ENCODE results near the gene CACNA1C. TPM values are rescaled to one million over a fixed set of nuclear protein-coding genes. Genes with fewer than 3 reads are reported as not detected.
A peak's percentile ranks its signal among the peaks of the same experiment; 100 is the strongest.

CACNA1C gene
- total RNA-seq, 2 donors from 2014 or later = 0.06 TPM; not detected in 1

DNA sequence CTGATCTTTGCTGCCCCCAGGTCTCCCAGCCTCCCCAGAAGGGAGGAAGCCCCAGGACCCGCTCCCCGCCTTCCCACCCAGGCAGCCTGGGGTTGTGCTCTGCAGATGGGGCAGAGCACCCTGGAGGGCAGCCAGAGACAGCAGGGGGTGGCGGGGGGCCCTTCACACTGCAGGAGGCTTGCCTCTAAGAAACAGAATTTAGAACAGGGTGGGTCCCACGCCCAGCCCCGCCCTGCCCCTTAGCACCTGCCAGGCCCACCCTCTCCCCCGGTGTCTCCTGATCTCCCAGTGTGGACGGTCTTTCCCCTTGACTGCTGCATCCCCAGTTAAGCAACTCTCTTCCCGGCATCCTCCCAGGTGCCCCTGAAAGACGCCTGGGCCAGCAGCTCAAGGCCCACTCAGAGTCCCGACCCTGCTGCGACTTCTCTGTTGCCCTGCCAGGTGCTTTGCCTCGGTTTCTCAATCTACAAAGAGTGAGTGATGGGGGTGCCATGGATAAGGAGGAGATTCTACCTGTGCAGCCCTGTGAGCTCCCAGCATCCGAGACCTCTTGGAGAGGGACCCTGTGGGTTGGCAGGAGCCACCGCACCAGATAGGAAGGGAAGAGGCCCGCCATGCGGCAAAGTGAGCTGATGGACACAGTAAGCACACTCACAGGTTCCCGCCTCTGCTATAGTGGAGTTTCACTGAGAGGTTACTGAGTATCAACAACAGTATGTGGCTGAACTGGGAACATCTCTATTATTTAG, 414.8 kb downstream of the CACNA1C start:
- Mint-ChIP-seq H3K27me3 (peaks cover 7 to 31% of the 10 kb centered on the region in 2 donors), H3K9me3 (no peaks in the 10 kb centered on the region), H3K27ac (no peak overlapping the region), H3K36me3 (no peaks in the 10 kb centered on the region), H3K4me3 (no peak overlapping the region), H3K4me1 (ENCODE audit: low read depth in 2 of 2) (no peaks in the 10 kb centered on the region)
- DNase-seq (ENCODE audit: low spot score) (no peak), ATAC-seq (peak; percentile 26 to 32)

GRCh38 chr12:2475984-2476383, 423.2 kb downstream of the CACNA1C start:
- no peak for DNase-seq (ENCODE audit: low spot score)
- Mint-ChIP-seq H3K4me1 (ENCODE audit: low read depth in 2 of 2) (no peaks in the 10 kb centered on the region), H3K36me3 (no peaks in the 10 kb centered on the region), H3K27me3 (peaks cover 11 to 21% of the 10 kb centered on the region in 2 donors), H3K27ac (no peak overlapping the region), H3K4me3 (no peak overlapping the region), H3K9me3 (no peaks in the 10 kb centered on the region)
- no peak for ATAC-seq

DNA sequence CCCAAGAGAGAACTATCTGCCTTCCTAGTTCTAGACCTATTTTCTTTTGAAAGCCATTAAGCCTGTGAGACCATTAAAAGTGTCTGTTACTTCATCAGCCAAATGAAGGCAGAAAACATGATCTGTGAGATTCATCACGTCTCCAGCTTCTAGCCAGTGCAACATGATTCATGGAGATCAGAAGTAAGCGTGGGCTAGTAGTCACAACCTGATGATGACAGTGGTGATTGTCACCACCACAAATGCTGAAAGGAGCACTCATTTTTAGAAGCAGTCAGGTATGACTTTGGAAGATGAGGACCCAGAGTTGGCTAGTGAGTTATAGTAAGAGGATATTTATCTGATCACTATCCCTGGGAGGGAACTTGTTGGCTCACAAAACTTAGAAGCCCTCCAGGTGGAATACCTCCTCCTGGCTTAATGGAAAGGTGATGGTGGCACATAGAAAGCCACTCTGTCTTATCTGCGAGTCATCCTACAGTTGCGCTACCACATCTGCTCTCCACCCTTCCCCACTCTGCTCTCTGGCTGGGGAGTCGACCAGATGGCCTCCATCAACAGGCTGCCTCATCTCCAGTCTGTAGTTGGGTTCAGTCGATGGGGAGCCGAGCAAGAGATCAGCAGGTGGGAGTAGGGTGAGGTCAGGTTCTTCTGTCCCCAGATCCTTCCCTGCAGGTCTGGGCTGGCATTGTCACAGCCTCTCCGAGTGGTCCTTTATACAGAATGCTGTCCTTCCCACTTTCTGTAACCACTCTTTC, 424.4 kb downstream of the CACNA1C start:
- ATAC-seq = peak; percentile 17 to 26
- Mint-ChIP-seq H3K4me1 (ENCODE audit: low read depth in 2 of 2) (no peaks in the 10 kb centered on the region), H3K9me3 (no peaks in the 10 kb centered on the region), H3K4me3 (no peak overlapping the region), H3K36me3 (no peaks in the 10 kb centered on the region), H3K27ac (no peak overlapping the region), H3K27me3 (peaks cover 12 to 14% of the 10 kb centered on the region in 2 donors)
- DNase-seq (ENCODE audit: low spot score) = no peak

DNA sequence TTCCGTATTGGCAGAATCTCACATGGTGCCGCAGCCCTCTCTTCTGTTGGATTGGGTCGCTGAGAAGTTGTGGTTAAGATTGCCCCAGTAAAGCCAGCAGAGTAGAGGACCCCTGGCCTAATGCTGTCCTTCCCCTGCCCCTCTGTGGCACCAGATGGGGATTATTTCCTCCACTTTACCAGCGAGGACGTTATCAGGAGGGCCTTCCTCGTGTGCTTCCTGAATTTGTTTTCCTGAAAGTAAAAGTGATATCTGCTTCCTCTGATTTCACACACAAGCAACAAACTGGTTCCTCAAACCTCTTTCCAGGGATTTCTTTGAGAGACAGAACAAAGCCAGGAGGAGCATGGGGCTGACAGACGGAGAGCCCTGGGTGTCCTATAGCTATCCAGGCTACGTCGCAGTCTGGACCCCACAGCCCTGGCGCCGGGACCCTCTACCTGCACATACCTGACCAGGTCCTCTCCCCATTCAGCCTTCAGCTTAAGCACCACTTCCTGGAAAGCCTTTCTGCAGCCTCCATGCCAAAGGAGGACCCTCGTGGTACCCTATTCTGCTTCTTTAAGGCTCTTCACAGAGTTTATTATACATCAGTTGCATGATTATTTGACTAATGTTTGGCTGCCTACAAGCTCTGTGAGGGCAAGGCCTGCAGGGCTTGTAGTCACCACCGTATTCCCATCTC, 427.2 kb downstream of the CACNA1C start:
- peaks cover 11 to 17% of the 10 kb centered on the region in 2 donors for H3K27me3 Mint-ChIP-seq

GRCh38 chr12:2481346-2481745, 428.6 kb downstream of the CACNA1C start:
- Mint-ChIP-seq H3K36me3 (no peaks in the 10 kb centered on the region), H3K4me1 (ENCODE audit: low read depth in 2 of 2) (no peaks in the 10 kb centered on the region), H3K9me3 (no peaks in the 10 kb centered on the region), H3K4me3 (no peak overlapping the region), H3K27ac (no peak overlapping the region), H3K27me3 (peaks cover 0 to 14% of the 10 kb centered on the region in 2 donors)
- DNase-seq (ENCODE audit: low spot score) (no peak), ATAC-seq (no peak)

More for the DNA sequence above, 427.2 kb downstream of the CACNA1C start:
- H3K9me3 Mint-ChIP-seq = no peaks in the 10 kb centered on the region
- H3K4me3 Mint-ChIP-seq = no peak overlapping the region
- no peaks in the 10 kb centered on the region for H3K36me3 Mint-ChIP-seq
- ATAC-seq (no peak), DNase-seq (ENCODE audit: low spot score) (no peak)
- no peak overlapping the region for H3K27ac Mint-ChIP-seq
- no peaks in the 10 kb centered on the region for H3K4me1 Mint-ChIP-seq (ENCODE audit: low read depth in 2 of 2)

DNA sequence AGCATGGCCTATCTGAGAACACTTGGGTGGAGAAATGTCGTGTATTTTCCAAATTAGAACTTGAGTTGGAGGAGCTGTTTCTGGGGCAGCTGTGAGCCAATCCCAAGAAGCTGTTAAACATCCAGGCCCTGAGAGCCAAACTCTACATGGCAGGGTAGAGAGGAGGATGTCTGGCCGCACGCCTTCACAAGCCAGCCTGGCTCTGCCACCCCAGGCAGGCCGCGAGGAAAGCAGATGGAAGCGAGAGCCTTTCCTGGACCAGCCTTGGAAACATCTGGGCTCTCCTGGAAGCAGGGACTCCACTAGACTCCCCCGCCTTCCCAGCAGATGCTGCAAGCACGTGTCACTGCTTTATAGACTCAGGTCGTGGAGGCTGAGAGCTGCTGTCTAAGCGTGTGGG, 429.2 kb downstream of the CACNA1C start:
- no peak overlapping the region for H3K4me3 Mint-ChIP-seq
- no peaks in the 10 kb centered on the region for H3K36me3 Mint-ChIP-seq
- H3K4me1 Mint-ChIP-seq (ENCODE audit: low read depth in 2 of 2) = no peaks in the 10 kb centered on the region
- no peak for ATAC-seq
- H3K27ac Mint-ChIP-seq = no peak overlapping the region
- no peak for DNase-seq (ENCODE audit: low spot score)
- H3K27me3 Mint-ChIP-seq = peaks cover 5 to 16% of the 10 kb centered on the region in 2 donors
- H3K9me3 Mint-ChIP-seq = no peaks in the 10 kb centered on the region

- H3K9me3 Mint-ChIP-seq = no peaks in the 10 kb centered on the region
- H3K36me3 Mint-ChIP-seq = no peaks in the 10 kb centered on the region
- H3K4me1 Mint-ChIP-seq (ENCODE audit: low read depth in 2 of 2) = no peaks in the 10 kb centered on the region
- peaks cover 6 to 15% of the 10 kb centered on the region in 2 donors for H3K27me3 Mint-ChIP-seq
- DNase-seq (ENCODE audit: low spot score) = no peak
- ATAC-seq = no peak
- no peak overlapping the region for H3K27ac Mint-ChIP-seq
- no peak overlapping the region for H3K4me3 Mint-ChIP-seq
Measured at GRCh38 chr12:2482938-2483660, 430.3 kb downstream of the CACNA1C start.

DNA sequence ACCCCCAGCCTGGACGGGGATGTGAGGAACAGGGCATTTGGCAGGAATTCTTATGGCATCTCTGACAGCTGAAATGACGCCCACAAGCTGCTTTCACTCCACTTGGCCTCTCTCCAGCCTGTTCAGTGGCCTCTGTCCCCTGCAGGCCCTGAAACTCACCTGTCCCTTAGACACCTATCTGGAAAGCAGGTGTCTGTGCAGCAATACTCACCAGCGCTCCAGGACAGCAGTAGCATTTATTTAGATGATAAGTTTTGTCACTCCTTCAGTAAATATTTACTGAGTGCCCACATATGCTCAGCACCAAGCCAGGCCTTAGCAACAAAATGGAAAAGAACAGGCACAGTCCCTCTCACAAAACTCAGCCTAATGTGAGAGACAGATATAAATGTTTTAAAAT, 430.9 kb downstream of the CACNA1C start:
- ATAC-seq (no peak), DNase-seq (ENCODE audit: low spot score) (no peak)
- no peaks in the 10 kb centered on the region for H3K9me3 Mint-ChIP-seq
- H3K4me3 Mint-ChIP-seq = no peak overlapping the region
- peaks cover 6 to 15% of the 10 kb centered on the region in 2 donors for H3K27me3 Mint-ChIP-seq
- H3K4me1 Mint-ChIP-seq (ENCODE audit: low read depth in 2 of 2) = no peaks in the 10 kb centered on the region
- H3K27ac Mint-ChIP-seq = no peak overlapping the region
- no peaks in the 10 kb centered on the region for H3K36me3 Mint-ChIP-seq

DNA sequence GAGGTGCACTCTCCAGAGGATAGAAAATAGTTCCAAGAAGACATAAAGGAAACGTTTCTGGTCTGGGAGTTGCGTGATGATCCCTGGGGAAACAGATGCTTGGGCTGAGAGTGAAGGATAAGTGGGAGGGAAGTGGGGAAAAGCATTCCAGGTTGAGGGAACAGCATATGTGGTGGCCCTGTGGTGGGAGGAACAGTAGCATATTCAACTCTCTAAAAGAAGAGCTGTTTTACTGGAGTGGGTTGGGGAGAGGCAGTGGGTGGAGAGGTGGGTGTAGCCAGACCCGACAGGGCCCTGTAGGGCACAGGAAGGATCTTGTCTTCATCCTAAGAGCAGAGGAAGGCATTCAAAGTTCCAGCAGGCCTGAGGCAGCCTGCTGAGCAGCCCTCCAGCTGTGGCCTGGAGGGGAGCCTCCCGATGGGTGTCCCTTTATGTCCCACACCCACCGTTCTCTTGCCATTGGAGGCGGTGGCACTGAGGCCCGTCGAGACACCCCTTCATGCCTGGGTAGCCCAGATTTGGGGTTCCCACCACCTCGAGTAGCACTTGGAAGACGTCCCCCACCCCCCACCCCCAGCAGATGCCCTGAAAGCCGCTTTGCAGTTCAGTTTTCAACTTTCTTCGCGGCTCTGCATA, 431.5 kb downstream of the CACNA1C start:
- Mint-ChIP-seq H3K4me3 (no peak overlapping the region), H3K27ac (no peak overlapping the region)
- ATAC-seq = no peak

GRCh38 chr12:2485681-2486080, 432.9 kb downstream of the CACNA1C start:
- Mint-ChIP-seq H3K4me3 (no peak overlapping the region), H3K9me3 (no peaks in the 10 kb centered on the region), H3K36me3 (no peaks in the 10 kb centered on the region), H3K27me3 (peaks cover 6 to 15% of the 10 kb centered on the region in 2 donors), H3K4me1 (ENCODE audit: low read depth in 2 of 2) (no peaks in the 10 kb centered on the region), H3K27ac (no peak overlapping the region)
- DNase-seq (ENCODE audit: low spot score) (no peak), ATAC-seq (no peak)

More for the DNA sequence above, 431.5 kb downstream of the CACNA1C start:
- no peaks in the 10 kb centered on the region for H3K36me3 Mint-ChIP-seq
- peaks cover 6 to 15% of the 10 kb centered on the region in 2 donors for H3K27me3 Mint-ChIP-seq
- no peaks in the 10 kb centered on the region for H3K4me1 Mint-ChIP-seq (ENCODE audit: low read depth in 2 of 2)
- no peaks in the 10 kb centered on the region for H3K9me3 Mint-ChIP-seq
- no peak for DNase-seq (ENCODE audit: low spot score)

DNA sequence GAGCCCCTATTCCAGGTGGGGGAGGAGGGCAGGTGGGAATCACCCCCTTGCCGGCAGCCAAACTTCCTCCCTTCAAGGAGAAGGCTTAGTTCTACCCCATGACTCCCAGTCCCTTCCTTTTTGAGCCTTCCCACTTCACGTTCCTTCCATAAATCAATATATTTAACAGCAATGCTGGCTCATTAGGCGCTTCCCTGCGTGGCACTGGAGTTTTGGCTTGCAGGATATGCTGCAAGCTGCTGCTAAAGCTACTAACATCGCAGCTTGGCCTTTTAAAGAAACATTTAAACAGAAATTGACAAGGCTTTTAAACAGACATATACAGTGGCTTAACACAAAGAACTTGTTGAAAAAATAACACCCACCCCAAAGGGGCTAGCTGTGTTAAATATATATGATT, 434.0 kb downstream of the CACNA1C start:
- no peak overlapping the region for H3K4me3 Mint-ChIP-seq
- no peaks in the 10 kb centered on the region for H3K9me3 Mint-ChIP-seq
- H3K36me3 Mint-ChIP-seq = no peaks in the 10 kb centered on the region
- ATAC-seq (no peak), DNase-seq (ENCODE audit: low spot score) (no peak)
- no peaks in the 10 kb centered on the region for H3K4me1 Mint-ChIP-seq (ENCODE audit: low read depth in 2 of 2)
- H3K27me3 Mint-ChIP-seq = peaks cover 6 to 12% of the 10 kb centered on the region in 2 donors
- H3K27ac Mint-ChIP-seq = no peak overlapping the region

GRCh38 chr12:2487278-2487677, 434.5 kb downstream of the CACNA1C start:
- ATAC-seq (no peak), DNase-seq (ENCODE audit: low spot score) (no peak)
- no peaks in the 10 kb centered on the region for H3K4me1 Mint-ChIP-seq (ENCODE audit: low read depth in 2 of 2)
- no peak overlapping the region for H3K4me3 Mint-ChIP-seq
- peaks cover 6 to 12% of the 10 kb centered on the region in 2 donors for H3K27me3 Mint-ChIP-seq
- no peaks in the 10 kb centered on the region for H3K9me3 Mint-ChIP-seq
- no peak overlapping the region for H3K27ac Mint-ChIP-seq
- no peaks in the 10 kb centered on the region for H3K36me3 Mint-ChIP-seq

- no peak for ATAC-seq
- no peaks in the 10 kb centered on the region for H3K9me3 Mint-ChIP-seq
- H3K36me3 Mint-ChIP-seq = no peaks in the 10 kb centered on the region
- H3K27ac Mint-ChIP-seq = no peak overlapping the region
- H3K27me3 Mint-ChIP-seq = peaks cover 6 to 10% of the 10 kb centered on the region in 2 donors
- no peaks in the 10 kb centered on the region for H3K4me1 Mint-ChIP-seq (ENCODE audit: low read depth in 2 of 2)
- no peak overlapping the region for H3K4me3 Mint-ChIP-seq
- DNase-seq (ENCODE audit: low spot score) = no peak
Measured at GRCh38 chr12:2488131-2488530, 435.3 kb downstream of the CACNA1C start.

Data from natural killer cell treated with Interleukin-12 subunit alpha and Interleukin-12 subunit beta and Interleukin-15 and Interleukin-18, amount 100 ng/mL, for 72 hours (primary cell).